K562 treated with DMSO at 1 percent for 24 hours (cell line): Measurements from ENCODE around the gene GPC4. TPM values are rescaled to one million over a fixed set of nuclear protein-coding genes. Genes with fewer than 3 reads are reported as not detected.

Experiments
- total RNA-seq: library from RNA; unstranded; fragments of 300-600 nt; gene quantifications from 2 replicates; pipeline ENCODE4 v1.2.3, GENCODE V29; 2022; ENCODE audit warnings: low read depth; ENCODE audit not compliant: insufficient read depth

GPC4 gene
- total RNA-seq = not detected in 2 replicates

DNA sequence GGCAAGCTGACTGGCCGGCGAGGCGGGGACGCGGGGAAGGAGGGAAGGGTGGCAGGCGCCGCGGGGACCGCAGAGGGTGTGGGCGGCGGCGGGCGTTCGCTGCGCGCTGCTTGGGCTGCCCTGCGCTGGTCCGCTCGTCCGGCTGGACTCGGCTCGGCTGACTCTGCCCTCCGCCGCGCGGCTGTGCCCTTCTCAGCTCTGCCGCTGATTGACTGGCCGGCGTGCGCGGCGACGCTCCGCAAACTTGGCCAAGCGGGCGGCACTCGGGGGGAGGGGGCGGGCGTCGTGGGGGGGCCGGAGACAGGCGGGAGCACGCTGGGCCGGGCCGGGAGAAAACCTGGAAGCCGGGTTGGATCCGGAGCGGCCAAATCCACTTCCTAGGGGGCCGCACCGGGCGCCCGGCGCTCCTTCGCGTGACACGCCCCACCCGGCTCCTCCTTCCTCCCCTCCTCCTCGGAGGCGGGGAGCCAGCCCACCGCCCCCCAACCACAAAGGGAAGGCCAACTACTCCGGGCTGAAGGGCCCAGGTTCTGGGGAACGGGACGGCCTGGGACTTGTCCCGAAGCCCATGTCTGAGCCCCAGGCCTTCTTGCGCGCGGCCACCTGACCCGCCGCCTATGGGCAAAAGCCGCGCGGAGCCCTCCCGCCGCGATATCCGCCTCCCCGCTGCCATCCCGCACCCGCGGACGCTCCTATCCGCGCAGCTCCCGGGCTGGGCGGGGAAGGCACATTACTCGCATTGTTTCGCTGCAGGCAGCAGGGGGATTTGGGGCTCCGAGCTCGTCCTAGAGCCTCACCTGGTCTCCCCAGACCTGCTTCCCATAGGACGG is at the start of gene GPC4:
Gene GPC4 (minus strand): TSS at position 214 of the 830 bp plus-strand sequence. CDS start 524 bp downstream, outside the sequence.

Other genes with a start within 250 kb of the GPC4 start
- not detected in 2 replicates for gene TFDP3, start 197.1 kb downstream of the GPC4 start, total RNA-seq